Activated T-helper 1 cell treated with Interleukin-2 at 50 U/mL for 16 hours (primary cell): Measurements from ENCODE around the gene SLC26A3.

Experiments
- DNase-seq: peaks from one replicate; pipeline ENCODE4 v3.0.0-alpha.2; 2020; ENCODE audit warnings: low read depth

SLC26A3 gene

DNA sequence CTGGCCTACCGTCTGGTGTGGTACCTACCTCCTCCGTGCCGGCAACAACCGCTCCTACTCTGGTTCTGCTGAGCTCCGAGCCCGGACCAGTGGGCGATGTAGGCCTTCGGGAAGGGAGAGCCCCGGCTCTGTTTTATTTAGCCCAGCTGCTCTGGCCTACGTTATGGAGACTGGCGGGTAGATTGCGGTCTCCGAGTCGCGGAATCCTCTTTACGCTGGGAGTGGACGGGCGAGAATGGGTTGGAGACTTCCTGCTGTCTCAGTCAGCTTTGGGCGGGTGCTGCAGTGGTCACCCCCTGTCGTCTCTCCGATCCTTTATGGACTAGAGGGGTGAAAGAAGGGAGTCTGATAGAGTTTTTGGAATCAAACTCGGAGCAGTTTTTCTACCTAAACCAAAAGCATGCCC is 58.7 kb downstream of the SLC26A3 start:
- no peak for DNase-seq

GRCh38 chr7:107743567-107744344 is 59.3 kb downstream of the SLC26A3 start, which contains the start of gene CBLL1:
CBLL1 (plus strand) TSS chr7:107744142; CDS start chr7:107744164, 22 bp downstream.
- peak; percentile 97 for DNase-seq

DNA sequence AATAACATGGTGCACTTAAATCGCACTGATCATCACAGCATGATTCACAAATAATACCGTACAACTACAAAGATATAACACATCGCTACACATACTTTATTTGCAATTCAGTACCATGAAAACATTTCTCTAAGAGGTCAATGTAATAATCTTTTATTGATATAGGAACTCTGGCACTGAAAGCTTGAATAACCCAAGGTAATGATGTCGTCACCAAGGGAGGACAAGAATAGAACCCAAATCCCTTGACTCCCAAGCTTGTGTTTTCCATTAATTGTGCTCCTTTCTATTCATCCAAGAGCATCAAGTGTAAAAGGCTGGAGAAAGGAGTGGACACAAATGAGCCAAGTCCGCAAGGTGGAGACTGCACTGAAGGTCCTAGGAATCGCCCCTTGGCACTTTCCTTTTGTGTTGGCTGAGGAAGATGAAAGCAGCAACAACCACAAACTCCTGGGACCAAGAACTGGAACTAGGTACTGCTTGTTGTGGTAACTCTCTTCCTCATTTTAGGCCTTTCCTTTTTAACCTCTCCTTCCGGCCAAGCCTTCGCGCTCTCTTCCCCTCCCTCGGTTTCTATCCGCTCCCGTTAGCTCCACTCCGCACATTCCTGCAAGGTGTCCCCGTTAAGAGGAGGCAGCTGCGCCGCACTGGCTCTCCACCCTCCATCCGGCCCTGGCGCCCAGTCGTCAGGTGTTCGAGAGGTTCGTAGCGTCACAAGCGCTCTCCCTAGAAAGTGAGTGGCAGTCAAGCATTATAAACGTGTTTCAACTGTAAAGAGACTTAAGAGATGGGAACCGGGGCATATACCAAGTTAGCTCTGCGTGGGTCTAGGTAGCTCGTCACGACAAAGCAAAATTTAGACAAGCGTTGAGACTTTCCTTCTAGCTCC is 60.1 kb downstream of the SLC26A3 start:
- DNase-seq: no peak

DNA sequence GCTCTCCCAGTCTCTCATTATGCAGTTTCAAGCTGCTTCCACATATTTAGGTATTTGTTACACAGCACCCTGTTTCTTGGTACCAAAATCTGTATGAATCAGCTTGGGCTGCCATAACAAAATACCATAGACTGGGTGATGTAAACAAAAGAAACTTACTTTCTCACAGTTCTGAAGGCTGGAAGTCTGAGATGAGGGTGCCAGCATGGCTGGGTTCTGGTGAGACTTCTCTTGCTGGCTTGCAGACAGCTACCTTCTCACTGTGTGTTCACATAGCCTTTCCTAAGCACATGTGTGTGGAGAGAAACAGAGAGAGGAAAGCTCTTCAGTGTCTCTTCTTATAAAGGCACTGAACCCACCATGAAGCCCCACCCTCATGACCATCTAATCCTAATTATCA is 74.7 kb downstream of the SLC26A3 start:
- no peak for DNase-seq

DNA sequence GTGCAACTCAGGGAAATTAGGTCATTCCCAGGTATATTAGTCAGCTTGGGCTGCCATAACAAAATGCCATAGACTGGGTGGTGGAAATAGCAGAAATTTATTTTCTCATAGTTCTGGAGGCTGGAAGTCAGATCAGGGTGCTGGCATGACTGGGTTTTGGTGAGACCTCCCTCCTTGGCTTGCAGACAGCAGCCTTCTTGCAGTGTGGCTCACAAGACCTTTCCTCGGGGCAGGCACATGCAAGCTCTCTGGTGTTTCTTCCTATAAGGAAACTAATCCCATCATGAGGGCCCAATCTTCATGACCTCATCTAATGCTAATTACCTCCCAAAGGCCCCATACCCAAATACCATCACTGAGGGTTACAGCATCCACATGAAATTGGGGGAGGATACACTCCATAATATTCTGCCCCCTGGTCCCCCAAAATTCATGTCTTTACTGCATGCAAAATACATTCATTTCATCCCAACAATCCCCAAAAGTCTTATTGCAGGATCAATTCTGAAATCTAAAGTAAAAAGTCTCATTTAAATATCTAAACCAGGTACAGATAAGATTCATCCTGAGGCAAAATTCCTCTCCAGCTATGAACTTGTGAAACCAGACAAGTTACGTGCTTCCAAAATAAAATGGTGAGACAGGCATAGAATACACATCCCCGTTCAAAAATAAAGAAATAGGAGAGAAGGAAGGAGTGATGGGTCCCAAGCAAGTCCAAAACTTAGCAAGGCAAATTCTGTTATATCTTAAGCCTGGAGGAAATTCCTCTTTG is 76.5 kb downstream of the SLC26A3 start:
- DNase-seq: no peak

DNA sequence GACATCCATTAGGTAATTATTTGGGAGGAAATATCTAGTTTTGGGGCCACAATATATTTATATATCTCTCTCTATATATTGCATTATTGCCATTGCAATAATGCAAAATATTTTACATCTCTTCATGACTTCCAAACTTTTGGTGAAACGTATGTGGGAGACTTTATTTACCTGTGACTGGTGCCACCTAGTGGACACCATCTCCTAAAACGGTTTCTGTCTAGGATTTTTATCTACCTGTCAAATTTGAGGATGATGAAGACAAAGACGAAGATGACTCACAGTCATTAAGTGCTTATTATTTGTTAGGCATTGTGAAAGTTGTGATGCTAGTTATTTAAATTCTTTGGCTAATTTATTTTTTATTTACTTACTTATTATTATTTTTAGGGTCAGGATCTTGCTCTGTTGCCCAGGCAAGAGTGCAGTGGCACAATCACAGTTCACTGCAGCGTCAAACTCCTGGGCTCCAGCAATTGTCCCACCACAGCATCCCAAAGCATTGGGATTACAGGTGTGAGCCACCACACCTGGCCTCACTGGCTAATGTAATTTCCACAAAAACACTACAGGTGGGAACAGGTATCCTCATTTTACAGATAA is 77.8 kb downstream of the SLC26A3 start:
- DNase-seq: peak; percentile 9

DNA sequence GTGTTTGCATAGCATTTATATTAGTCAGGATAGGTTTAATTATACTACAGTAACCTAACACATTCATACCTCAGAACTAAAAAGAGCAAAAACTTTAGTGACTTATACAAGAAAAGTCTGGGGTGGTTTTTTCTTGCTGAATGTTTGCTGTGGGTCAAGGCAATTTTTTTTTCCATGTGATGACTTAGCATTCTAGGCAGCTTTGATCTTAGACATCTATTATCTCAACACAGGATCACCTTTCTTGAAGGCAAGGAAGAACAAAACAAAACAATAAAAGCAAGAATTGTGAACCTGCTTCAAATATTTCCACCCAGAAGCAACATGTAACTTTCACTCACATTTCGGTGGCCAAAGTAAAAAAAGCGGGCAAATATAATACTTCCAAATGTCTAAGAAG is 79.8 kb downstream of the SLC26A3 start:
- no peak for DNase-seq

DNA sequence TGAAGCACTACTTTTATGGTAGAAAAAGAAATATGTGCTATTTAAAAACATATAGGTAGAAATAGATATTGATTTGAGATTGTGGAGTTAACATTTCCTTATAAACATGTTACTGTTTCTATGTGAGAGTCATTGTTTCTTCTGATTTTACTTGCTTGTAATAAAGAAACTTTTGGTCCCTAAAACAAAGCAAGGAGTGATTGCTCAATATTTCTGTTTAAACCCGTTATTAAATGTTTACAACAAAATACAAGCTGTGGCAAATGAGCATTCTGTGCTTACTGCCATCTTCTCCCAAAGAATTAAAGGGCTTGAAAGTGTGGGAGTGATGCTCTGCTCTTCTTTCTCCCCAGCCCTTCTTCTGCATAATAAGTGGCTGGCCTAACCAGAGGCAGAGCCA is 81.7 kb downstream of the SLC26A3 start:
- no peak for DNase-seq

GRCh38 chr7:107718456-107719193 is 84.4 kb downstream of the SLC26A3 start:
- no peak for DNase-seq

GRCh38 chr7:107715531-107715930 is 87.5 kb downstream of the SLC26A3 start:
- no peak for DNase-seq
